Endothelial cell of umbilical vein (primary cell): ENCODE measurements around the gene DPYD.

Source experiments
- POLR2AphosphoS5 ChIP-seq: IDR thresholded peaks from 2 replicates; pipeline ENCODE4 v1.6.1; 2012; ENCODE audit warnings: low read depth, mild to moderate bottlenecking, control low read depth, low read length, moderate library complexity; ENCODE audit not compliant: insufficient read depth
- TF ChIP-seq, protein P1 (sequence below), 2 donors: IDR thresholded peaks; 1 replicate in 1 of 2; 2 replicates in 1 of 2; pipeline ENCODE4 v1.5.1; 2011; ENCODE audit warnings: low read length in 2 of 2, mild to moderate bottlenecking in 2 of 2, moderate library complexity in 2 of 2, control low read depth in 1 of 2, inconsistent platforms in 1 of 2, low read depth in 1 of 2; ENCODE audit not compliant: insufficient read depth in 1 of 2; ENCODE audit errors: extremely low read depth in 1 of 2

DNA sequence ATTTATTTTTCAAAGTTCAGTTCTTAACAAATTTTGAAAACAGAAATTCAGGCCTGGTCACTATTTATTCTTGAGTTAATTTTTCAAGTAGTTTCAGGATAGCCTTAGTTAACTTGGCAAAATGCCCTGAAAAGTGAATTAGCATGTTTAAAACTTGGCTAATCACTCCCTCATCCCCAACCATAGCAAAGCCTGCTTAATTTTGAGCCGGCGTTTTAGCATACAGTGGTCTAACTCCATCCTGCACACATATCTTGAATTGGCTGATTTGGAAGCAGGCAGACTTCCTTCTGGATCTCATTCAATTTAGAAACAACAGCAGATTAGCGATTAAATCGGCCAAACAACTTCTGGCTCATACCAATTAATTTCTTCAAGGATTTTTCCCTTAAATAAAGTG is 760.0 kb downstream of the DPYD start:
- TF ChIP-seq POLR2AphosphoS5 = no peak
- TF ChIP-seq, protein P1, sequence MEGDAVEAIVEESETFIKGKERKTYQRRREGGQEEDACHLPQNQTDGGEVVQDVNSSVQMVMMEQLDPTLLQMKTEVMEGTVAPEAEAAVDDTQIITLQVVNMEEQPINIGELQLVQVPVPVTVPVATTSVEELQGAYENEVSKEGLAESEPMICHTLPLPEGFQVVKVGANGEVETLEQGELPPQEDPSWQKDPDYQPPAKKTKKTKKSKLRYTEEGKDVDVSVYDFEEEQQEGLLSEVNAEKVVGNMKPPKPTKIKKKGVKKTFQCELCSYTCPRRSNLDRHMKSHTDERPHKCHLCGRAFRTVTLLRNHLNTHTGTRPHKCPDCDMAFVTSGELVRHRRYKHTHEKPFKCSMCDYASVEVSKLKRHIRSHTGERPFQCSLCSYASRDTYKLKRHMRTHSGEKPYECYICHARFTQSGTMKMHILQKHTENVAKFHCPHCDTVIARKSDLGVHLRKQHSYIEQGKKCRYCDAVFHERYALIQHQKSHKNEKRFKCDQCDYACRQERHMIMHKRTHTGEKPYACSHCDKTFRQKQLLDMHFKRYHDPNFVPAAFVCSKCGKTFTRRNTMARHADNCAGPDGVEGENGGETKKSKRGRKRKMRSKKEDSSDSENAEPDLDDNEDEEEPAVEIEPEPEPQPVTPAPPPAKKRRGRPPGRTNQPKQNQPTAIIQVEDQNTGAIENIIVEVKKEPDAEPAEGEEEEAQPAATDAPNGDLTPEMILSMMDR (IDR thresholded peaks at IDR 0.05; ENCODE audit: extremely low read depth in 1 of 2, insufficient read depth in 1 of 2, low read depth in 1 of 2, low read length in 2 of 2) = no peak
